Ovary (tissue), 3 donors: ENCODE measurements around the gene GRAMD4.

Experiments used
- CTCF ChIP-seq, 3 donors: fragments of 450-650 bp in 2 of 3; fragments of 200-600 bp in 1 of 3; IDR thresholded peaks; one replicate each; pipeline versions ENCODE4 v1.5.1 to v1.8.0; 2016 to 2022; ENCODE audit warnings: antibody characterized with exemption in 3 of 3, mild to moderate bottlenecking in 1 of 3
- EP300 ChIP-seq: sonication (generic); formaldehyde crosslinking; IDR thresholded peaks from one replicate; pipeline ENCODE4 v1.6.1; 2017; ENCODE audit warnings: antibody characterized with exemption
- donor health status: DM: no; HTN: no; CAD: no.

- TF ChIP-seq EP300 (no peak), CTCF (IDR thresholded peaks at IDR 0.05) (no peak)
Observed at GRCh38 chr22:46626356-46626755, 6.2 kb downstream of the GRAMD4 start.
